ENCODE data around the gene KCNIP1. TPM values are rescaled to one million over a fixed set of nuclear protein-coding genes. Genes with fewer than 3 reads are reported as not detected.
A peak's percentile ranks its signal among the peaks of the same experiment; 100 is the strongest.

The KCNIP1 gene
- total RNA-seq (2021; fragmentation: NEBNext Ultra II Directional; extraction: Animal tissue kit (Norgen Biotek cat#: 25700)) (0.52 TPM in 2 replicates), polyA plus RNA-seq (2011; rRNA removed) (0.36 and 0.83 TPM in 2 replicates), polyA minus RNA-seq (2011; rRNA and poly(A)+ RNA removed) (0.60 and 0.76 TPM in 2 replicates)
- 0.41 TPM for polyA plus RNA-seq (2011; cell fraction: cytosol; rRNA removed)
- polyA plus RNA-seq (2011; cell fraction: nucleus; rRNA removed) = 0.40 TPM
- polyA plus RNA-seq (2012, experiment 1 of 2) = 0.41 to 0.98 TPM (median 0.81 TPM) in 4 replicates
- 0.60 TPM for polyA plus RNA-seq (2012, experiment 2 of 2)
- 0.53 TPM for polyA plus RNA-seq (2013, experiment 1 of 2)
- polyA plus RNA-seq (2013, experiment 2 of 2) = 0.61 TPM
- not detected for polyA minus RNA-seq (2011; cell fraction: cytosol; rRNA and poly(A)+ RNA removed)
- polyA minus RNA-seq (2011; cell fraction: nucleus; rRNA and poly(A)+ RNA removed) = 1.3 TPM
- long read RNA-seq, experiment 1 = 0 reads
- long read RNA-seq, experiment 2 = 0 reads

DNA sequence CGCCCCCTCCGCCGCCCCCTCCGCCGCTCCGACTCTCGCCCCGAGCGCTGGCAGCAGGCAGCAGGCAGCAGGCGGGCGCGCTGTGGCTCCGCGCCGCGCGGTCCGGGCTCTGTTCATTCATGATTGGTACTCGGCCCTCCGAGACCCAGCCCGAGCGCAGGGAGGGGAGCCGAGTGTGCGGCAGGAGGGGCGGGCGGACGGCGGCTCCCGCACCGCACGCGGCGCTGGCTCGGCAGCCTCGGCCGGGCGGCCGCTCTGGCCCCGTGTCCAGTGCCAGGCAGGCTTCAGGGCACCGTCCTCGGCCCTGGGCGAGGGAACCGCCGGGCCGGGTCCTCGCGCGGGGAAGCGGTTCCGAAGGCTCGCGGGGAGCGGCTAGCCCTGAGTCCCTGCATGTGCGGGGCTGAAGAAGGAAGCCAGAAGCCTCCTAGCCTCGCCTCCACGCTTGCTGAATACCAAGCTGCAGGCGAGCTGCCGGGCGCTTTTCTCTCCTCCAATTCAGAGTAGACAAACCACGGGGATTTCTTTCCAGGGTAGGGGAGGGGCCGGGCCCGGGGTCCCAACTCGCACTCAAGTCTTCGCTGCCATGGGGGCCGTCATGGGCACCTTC is at the start of gene KCNIP1:
Gene KCNIP1, plus strand, starts transcription at position 31 of the 607 bp plus-strand sequence.
- no peak within 1 kb of the TSS; a peak in 2 of 7 replicates for H3K9ac ChIP-seq (replicated peaks in 1 of 4; ENCODE audit: extremely low read depth in 1 of 4, low read depth in 3 of 4, low read length in 3 of 4)
- H3K4me2 ChIP-seq (ENCODE audit: insufficient read depth in 1 of 2, low read depth in 2 of 2, low read length in 2 of 2) = peak within 1 kb of the TSS; percentile 70 to 79
- no peak within 1 kb of the TSS for H3K23ac ChIP-seq (ENCODE audit: insufficient read length)
- ChIA-PET CTCF (ENCODE audit: partially characterized antibody) (interaction anchor here (7.5 kb wide), 1 partner anchor 119 kb away, joined by 66 read pairs; no protein-coding TSS in a partner anchor), POLR2A (ENCODE audit: partially characterized antibody) (interaction anchor here (0.5 to 1.1 kb wide), 2 partner anchors 111 to 1752 kb away, joined by 3 read pairs; no protein-coding TSS in a partner anchor)
- H4K20me1 ChIP-seq (replicated peaks in 1 of 2; ENCODE audit: control insufficient read depth in 1 of 2, insufficient read depth in 2 of 2, low read length in 2 of 2) = peaks cover 0 to 2% of the 10 kb centered on the region in 2 experiments
- H3K23me2 ChIP-seq (ENCODE audit: low read depth, low read length) = peaks cover 4% of the 10 kb centered on the region; the same call in 1 of the 2 replicates
- peak within 1 kb of the TSS; percentile 82 for H4K8ac ChIP-seq (ENCODE audit: extremely low read depth, insufficient read depth, low read length)
- H2BK5ac ChIP-seq (ENCODE audit: low read depth, low read length) = no peak within 1 kb of the TSS
- no peak within 1 kb of the TSS for H2BK15ac ChIP-seq (ENCODE audit: low read length)
- peaks cover 4 to 14% (median 8%) of the 10 kb centered on the region in 4 experiments for H3K4me1 ChIP-seq (replicated peaks in 1 of 4; ENCODE audit: control insufficient read depth in 3 of 4, insufficient read depth in 4 of 4, low read length in 3 of 4)
- no peaks in the 10 kb centered on the region for H3K9me3 ChIP-seq (ENCODE audit: insufficient read depth in 2 of 2, low read depth in 1 of 2, low read length in 1 of 2)
- H3K27ac ChIP-seq (ENCODE audit: low read depth, low read length) = no peak within 1 kb of the TSS
- peak within 1 kb of the TSS; percentile 46; the same call in 1 of the 2 replicates for H2AFZ ChIP-seq (ENCODE audit: low read length)
- DNase-seq (ENCODE audit: low read depth in 1 of 2, low spot score in 2 of 2) (peak in 1 of 2 experiments; percentile 72), FAIRE-seq (no peak)
- no peak within 1 kb of the TSS for H3K14ac ChIP-seq (ENCODE audit: insufficient read length)
- no peaks in the 10 kb centered on the region for H3K79me1 ChIP-seq (ENCODE audit: low read depth, low read length)
- H2AK5ac ChIP-seq (ENCODE audit: low read depth, low read length) = no peak within 1 kb of the TSS
- H2BK20ac ChIP-seq (ENCODE audit: low read length) = no peak within 1 kb of the TSS
- H2BK12ac ChIP-seq (ENCODE audit: low read depth, low read length) = no peak within 1 kb of the TSS; the same call in 1 of the 2 replicates
- H3K79me2 ChIP-seq (ENCODE audit: control insufficient read depth in 1 of 2, insufficient read depth in 2 of 2, low read length in 2 of 2) = no peaks in the 10 kb centered on the region
- H3K18ac ChIP-seq (ENCODE audit: extremely low read depth, low read length) = peak within 1 kb of the TSS; percentile 51
- no peak within 1 kb of the TSS for H3K56ac ChIP-seq (replicated peaks; ENCODE audit: insufficient read length, low read depth, low read length)
- WGBS, 2 experiments (ENCODE audit: extremely low coverage in 1 of 2, insufficient coverage in 1 of 2, insufficient read length in 1 of 2, insufficient replicate concordance in 2 of 2, low coverage in 1 of 2, low lambda C conversion rate in 2 of 2, missing lambda C conversion rate in 1 of 2) = 6% methylated on average over 28 of the region's 65 CpGs; no CpG with 5 or more reads in 1 of the 2 experiments
- no peaks in the 10 kb centered on the region for H3K36me3 ChIP-seq (ENCODE audit: control insufficient read depth in 2 of 4, insufficient read depth in 4 of 4, low read length in 3 of 4)
- peak within 1 kb of the TSS; percentile 27 for H4K91ac ChIP-seq (replicated peaks; ENCODE audit: insufficient read length, low read length)
- peak within 1 kb of the TSS; percentile 24 to 63 (median 37) for H3K4me3 ChIP-seq (ENCODE audit: extremely low read depth in 1 of 4, insufficient read depth in 2 of 4, low read depth in 3 of 4, low read length in 4 of 4)
- H4K5ac ChIP-seq (ENCODE audit: insufficient read length, low read depth, low read length) = no peak within 1 kb of the TSS
- H2BK120ac ChIP-seq (replicated peaks; ENCODE audit: low read depth, low read length) = no peak within 1 kb of the TSS
- H3K27me3 ChIP-seq (replicated peaks in 1 of 4; ENCODE audit: control insufficient read depth in 3 of 4, extremely low read depth in 1 of 4, insufficient read depth in 3 of 4, low read length in 3 of 4) = peaks cover 6 to 28% (median 21%) of the 10 kb centered on the region in 4 experiments
- H3K4ac ChIP-seq (replicated peaks; ENCODE audit: insufficient read length, low read depth, low read length) = no peak within 1 kb of the TSS
- no peak for TF ChIP-seq EGR1 (IDR thresholded peaks at IDR 0.05; ENCODE audit: borderline replicate concordance, low read depth, low read length)
- TF ChIP-seq SAP30 (IDR thresholded peaks at IDR 0.05; ENCODE audit: insufficient read depth, insufficient replicate concordance, low read length) = no peak
- TF ChIP-seq EZH2 (IDR thresholded peaks at IDR 0.05; ENCODE audit: low read depth, low read length, severe bottlenecking) = peak; percentile 50
- no peak for TF ChIP-seq CREB1 (IDR thresholded peaks at IDR 0.05)

All from H1 (cell line).